Skin of body (tissue), 2 donors: ENCODE data around the gene CTBP2. TPM values are rescaled to one million over a fixed set of nuclear protein-coding genes. Genes with fewer than 3 reads are reported as not detected.
A peak's percentile ranks its signal among the peaks of the same experiment; 100 is the strongest.
"Not testable (repeated sequence)": the region's sequence is repeated elsewhere in the genome, so short reads cannot be mapped to it uniquely, and the experiment has no call there.

Experiments
- DNase-seq: peaks from one replicate; lab custom pipeline; 2025; lab: John Stamatoyannopoulos, UW
- total RNA-seq: library from RNA; depleted of rRNA; stranded (reverse); fragments of >200 nt; gene quantifications from one replicate; pipeline ENCODE4 v1.2.3, GENCODE V29; 2014

Gene CTBP2
- total RNA-seq, 1 donor from 2014 or later: 36.7 TPM

DNA sequence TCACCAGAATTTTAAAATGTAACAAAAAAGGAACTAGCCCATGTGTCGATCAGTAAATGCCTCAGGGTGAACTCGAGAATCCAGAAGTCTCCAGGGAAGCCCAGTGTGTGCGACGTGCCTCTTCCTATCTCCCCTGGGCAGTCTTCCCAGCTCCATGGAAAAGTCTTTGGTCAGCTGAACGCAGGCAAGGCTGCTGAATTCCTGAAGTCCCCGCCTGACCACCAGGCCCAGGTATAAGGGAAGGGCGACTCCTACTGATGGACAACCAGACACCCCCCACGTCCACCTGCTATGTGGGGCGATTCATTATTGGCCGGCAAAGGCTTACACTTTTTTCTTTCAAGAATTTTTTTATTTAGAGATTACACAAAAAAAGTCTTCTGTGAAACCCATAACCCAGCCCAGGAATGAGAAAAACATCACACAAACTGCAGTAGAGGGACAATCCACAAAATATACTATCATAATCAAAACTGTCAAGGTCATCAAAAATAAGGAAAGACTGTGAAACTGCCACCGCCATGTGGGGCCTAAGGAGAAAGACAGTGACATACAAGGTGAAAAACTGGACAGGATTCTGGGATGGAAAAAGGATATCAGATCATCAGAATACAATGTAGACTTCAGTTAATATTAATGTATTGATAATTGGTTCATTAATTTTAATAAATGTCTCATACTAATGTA, 93.5 kb downstream of the CTBP2 start:
- no peak for DNase-seq

DNA sequence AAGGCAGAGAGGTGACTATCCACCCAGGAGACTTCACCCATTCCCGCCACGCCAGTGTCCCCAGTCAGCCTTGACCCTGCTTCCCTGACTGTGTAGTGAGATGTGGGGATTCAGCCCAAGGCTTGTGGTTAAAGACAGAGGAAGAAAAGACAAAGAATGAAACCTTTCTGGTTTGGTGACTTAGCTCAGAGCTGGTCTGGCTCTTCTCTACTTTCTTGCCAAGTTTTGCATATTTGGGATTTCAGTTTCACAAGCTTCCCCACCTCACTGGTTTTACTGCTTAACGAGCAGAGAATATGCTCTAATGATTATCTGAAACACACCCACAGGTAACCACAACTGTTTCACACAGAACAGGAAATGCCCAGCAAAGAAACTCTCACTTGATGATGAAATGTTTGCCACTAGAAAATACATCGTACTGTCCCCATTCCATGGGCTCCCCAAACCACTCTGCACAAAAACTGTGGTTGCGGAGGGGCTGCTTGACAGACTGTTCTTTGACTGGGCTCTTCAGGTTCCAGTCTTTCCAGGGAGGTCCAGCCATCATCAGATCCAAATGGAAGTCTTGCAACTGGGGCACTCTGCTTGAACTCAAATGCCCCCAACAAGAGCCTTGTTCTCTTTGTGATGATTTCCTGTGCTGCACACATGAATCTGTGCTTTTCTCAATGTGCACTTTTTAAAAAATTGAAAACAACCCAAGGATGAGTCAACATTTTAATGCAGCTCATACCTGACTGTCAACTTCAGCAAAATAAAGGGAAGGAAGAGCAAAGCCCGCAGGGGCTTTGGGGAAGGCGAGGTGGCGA, 95.5 kb downstream of the CTBP2 start:
- DNase-seq: peak; percentile 54

GRCh38 chr10:125063256-125063925, 97.0 kb downstream of the CTBP2 start:
- DNase-seq: no peak

DNA sequence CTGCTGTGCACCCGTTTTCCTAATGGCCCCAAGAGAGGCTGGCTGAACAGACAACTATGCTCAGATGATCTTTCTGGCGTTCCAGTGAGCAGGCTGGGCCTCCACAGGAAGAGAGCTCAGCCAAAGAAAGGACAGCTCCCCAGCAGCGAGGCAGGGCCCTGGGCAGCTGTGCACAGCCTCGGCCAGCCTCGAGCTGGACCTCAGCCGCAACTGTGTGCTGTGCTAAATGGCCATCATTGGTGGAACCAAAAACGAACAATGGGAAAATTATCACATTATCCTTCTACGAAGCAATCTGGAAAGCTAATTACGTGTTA, 97.5 kb downstream of the CTBP2 start:
- DNase-seq: peak; percentile 34

- no peak for DNase-seq
These were observed 98.0 kb downstream of the CTBP2 start for GRCh38 chr10:125062227-125062913.

GRCh38 chr10:125061557-125062226, 98.7 kb downstream of the CTBP2 start:
- DNase-seq: no peak

DNA sequence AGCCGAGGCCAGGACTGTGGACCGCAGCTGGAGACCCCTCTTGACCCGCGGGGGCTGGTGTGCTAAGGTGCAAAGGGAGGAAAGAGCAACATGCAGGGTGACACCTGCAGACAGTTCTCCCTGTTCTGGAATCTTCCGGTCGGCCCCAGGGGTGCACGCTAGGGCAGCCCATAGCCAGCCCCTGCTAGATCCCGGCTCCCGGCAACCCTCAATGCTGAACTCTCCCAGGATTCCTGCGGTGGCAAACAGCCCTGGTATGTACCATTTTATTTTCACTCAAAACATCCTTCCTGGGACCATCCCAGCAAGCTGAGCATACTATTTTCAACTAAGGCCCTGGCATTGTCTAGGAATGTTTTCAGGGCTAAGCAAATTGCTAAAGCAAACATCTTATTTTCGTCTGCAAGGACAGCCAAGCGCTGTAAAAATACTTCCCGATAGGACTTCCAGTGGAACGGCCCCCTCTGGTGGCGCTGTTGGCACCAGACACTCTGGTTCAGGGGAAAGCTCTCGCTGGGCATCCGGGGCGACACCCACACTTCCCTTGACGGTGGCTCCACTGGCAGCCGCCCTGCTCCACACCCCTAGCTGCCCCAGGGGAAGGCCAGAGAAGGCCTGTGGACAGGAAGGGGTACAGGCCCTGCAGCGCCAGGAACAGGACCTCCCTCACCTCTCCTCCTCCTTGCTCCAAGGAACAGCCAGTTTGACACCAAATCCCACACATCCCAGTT, 99.4 kb downstream of the CTBP2 start:
- peak; percentile 65 for DNase-seq

DNA sequence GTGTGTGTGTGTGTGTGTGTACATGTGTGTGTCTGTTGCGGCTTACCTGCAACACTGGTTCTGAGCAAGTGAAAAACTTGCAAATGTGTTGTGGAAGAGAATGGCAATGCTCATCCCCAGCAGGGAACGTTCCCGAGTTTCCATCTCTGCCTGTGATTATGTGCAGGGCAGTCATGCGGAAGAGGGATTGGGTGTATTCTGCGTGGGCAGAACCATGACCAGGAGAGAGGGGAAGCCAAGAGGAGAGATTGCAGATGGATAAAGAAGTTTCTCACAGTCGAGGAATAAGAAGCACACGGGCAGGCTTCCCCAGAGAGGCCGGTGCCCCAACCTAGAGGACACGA, 99.9 kb downstream of the CTBP2 start:
- DNase-seq: no peak

DNA sequence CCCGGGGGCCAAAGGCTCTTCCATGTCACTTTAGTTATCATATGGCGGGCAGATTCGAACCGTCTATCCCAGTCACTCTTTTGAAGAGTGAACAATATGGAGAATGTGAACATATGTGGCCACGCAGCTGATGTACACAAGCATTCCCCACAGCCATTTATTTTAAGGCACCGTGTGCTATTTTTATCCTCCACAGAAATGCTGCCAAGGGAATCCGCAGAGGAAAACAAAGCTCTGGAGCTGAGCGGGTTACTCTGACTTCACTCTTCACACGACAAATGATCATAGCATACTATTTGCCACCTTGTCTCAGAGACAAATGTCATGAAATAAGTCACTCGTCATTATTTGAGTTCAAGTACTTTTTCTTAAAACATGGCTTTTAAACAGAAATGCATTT, 100.3 kb downstream of the CTBP2 start:
- DNase-seq: peak; percentile 60

GRCh38 chr10:125059348-125059747, 101.0 kb downstream of the CTBP2 start:
- DNase-seq: not testable (repeated sequence)

GRCh38 chr10:125057158-125058001, 103.0 kb downstream of the CTBP2 start:
- DNase-seq: peak; percentile 97

DNA sequence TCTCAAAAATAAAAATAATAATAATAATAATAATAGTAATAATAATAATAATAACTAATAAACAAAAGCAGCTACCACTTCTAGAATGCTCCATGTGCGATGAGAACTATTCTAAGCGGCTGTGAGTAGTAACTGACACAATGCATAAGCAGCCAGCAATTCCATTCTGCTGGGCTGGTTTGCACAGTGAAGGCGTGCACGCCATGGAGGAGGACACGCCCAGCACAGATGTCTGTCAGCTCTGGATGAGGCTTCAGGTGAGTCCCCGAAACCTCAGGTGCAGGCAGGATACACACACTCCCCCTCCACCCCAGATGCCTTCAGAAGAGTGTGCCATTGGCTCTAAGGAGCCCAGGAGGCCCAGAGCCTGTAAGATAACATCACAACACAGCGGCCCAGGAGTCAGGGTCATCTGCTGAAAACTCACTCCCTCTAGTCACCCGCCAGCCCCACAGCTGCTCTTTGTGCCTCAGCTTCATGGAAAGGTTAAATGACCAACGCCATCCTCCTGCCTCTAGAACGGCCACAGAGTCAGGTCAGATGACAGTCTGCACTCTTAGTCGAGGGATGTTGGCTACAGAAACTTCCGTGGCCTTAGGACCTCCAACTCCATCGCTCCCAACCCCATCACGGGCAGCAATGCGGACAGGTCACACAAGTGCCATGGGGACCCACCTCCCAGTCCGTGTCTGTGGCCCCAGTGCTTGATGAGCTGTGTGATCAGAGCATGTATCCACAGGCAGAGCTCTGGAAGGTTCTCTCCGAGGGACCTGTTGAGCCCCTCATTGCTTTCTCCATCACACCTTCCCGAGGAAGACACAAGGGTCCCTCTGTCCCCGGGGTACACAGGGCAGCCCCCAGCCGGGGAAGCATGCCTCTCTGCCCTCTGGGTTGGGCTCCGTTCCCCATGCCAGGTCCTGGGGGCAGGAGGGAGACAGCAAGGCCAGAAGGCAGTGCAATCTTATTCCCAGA, 103.9 kb downstream of the CTBP2 start:
- no peak for DNase-seq

- DNase-seq: peak; percentile 50
These were observed 104.9 kb downstream of the CTBP2 start for GRCh38 chr10:125055446-125055845.

DNA sequence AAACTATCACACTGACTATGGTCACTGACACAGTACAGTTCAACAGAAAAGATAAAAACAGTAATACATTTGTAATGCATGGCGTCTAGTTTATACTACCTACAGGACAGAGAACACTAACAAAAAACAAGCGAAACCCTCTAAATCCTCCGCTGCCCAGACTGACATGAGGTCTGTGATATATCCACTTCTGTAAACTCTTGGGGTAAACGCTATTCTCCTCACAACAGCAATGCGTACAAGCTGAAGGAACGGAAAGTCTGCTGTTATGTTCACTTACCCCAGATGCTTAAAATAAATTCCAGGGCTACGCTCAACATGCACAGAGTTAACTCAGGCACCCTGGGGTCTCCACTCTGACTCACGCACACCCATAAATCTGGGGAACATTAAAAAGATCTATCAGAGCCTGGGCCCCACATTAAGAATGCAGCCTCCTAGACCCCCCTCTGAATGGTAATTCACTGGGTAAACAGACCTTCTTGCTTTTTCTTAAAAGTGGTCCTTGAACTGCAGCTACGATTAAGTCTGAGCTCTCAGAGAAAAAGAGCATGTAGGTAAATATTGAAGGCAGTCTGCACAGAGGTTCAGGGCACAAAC, 105.6 kb downstream of the CTBP2 start:
- DNase-seq: peak; percentile 61

DNA sequence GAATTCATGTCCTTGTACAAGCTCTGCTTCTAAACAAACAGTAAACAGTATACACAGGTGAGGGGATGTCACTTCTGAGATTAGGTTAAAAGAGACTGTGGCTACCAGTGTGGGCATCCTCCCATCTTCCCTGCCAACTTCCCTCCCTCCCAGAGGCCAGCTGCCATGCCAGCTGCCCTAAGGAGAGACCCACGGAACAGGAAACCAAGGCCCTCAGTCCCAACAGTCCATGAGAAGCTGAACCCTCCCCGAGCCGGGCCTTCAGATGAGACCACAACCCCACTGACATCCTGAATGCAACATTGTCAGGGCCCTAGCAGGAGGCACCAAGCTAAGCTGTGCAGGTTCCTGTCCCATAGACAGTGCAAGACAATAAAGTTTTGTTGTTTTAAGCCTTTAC, 106.1 kb downstream of the CTBP2 start:
- no peak for DNase-seq

DNA sequence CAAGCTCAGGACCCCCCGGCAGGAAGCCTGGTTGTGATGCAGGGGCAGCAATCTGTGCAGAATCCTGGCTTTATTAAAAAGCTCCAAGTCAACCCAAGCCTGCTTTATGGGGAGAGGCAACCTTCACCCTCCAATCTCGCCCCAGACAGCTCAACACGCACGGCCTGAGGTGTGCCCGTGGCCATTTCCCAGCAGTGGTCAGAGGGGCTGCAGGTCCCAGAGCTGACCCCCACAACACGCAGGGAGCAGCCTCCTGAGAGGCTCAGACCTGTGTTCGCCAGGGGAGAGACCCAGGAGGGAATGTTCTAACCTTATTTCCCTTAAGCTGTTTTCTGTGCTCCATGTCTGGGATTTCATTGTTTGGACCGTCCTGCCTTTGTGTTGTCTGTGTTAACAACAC, 108.2 kb downstream of the CTBP2 start:
- DNase-seq: no peak

DNA sequence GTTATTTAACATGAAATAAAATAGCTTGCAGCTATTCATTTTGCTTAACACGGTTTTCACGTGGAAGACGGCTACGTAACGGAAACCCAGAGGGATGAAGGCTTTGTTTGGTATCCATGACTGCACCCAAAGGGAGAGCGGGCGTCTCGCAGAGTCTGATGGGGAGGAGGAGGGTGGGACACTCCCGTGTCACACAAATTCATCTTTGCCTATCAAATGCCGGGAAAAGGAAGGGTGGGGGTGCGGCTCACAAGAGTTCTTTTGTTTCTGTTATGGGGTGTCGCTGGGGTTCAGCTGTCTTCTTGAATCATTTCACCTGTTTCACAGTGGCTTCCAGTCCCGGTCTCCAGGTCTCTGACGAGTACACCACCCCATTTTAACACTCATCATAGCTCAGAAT, 110.0 kb downstream of the CTBP2 start:
- no peak for DNase-seq

- no peak for DNase-seq
These were observed 111.0 kb downstream of the CTBP2 start for GRCh38 chr10:125049216-125049881.
